Body of pancreas (tissue), 4 donors: ENCODE data around the gene DFFB. TPM values are rescaled to one million over a fixed set of nuclear protein-coding genes. Genes with fewer than 3 reads are reported as not detected.

ENCODE experiments used
- ATAC-seq: fragments of 150-250 bp; one replicate; pipeline ENCODE4 v1.9.1; 2016
- DNase-seq, 4 donors: peaks; one replicate each; pipeline ENCODE4 v3.0.0-alpha.2; 2019
- H3K27ac ChIP-seq, 4 donors: fragments of 200-600 bp; sonication (generic); 1 replicate in 3 of 4; 2 replicates in 1 of 4; pipeline versions ENCODE4 v1.5.1 to v1.6.1; 2016 to 2019; ENCODE audit warnings: mild to moderate bottlenecking in 1 of 4, mixed read lengths in 1 of 4, moderate library complexity in 1 of 4
- H3K27me3 ChIP-seq, 2 donors: fragments of 200-600 bp; sonication (generic); one replicate each; pipeline ENCODE4 v1.6.0; 2016; ENCODE audit warnings: mild to moderate bottlenecking in 1 of 2
- H3K36me3 ChIP-seq, 2 donors: fragments of 200-600 bp; sonication (generic); replicated peaks in 1 of 2; 2 replicates each; pipeline ENCODE4 v1.5.1; 2016; ENCODE audit warnings: low read depth in 2 of 2; ENCODE audit not compliant: insufficient read depth in 1 of 2
- H3K4me1 ChIP-seq: fragments of 200-600 bp; sonication (generic); one replicate; pipeline ENCODE4 v1.6.0; 2016
- H3K4me3 ChIP-seq, 2 donors: fragments of 200-600 bp; sonication (generic); 1 replicate in 1 of 2; 2 replicates in 1 of 2; pipeline ENCODE4 v1.5.1; 2016 to 2019
- H3K9me3 ChIP-seq, 3 donors: fragments of 200-600 bp; sonication (generic); 1 replicate in 2 of 3; 2 replicates in 1 of 3; pipeline ENCODE4 v1.5.1; 2016
- CTCF ChIP-seq, 7 experiments: fragments of 450-650 bp in 4 of 7; fragments of 200-600 bp in 3 of 7; sonication (generic) in 3 of 7; IDR thresholded peaks; one replicate each; pipeline ENCODE4 v1.5.1; 2016 to 2019; ENCODE audit warnings: antibody characterized with exemption in 7 of 7
- POLR2A ChIP-seq, 3 donors: fragments of 450-650 bp; IDR thresholded peaks; one replicate each; pipeline ENCODE4 v1.6.1; 2016; ENCODE audit warnings: antibody characterized with exemption in 3 of 3, mild to moderate bottlenecking in 2 of 3
- WGBS, 2 donors: methylation state at CpG; one replicate each; pipeline ENCODE4 v1.1.5; 2017; 5-methylcytosine and 5-hydroxymethylcytosine counted together
- intact Hi-C: fragments of 100-400 bp; cut with DNase I; formaldehyde crosslinking; loops from one replicate; pipeline ENCODE4 v1.15.1; 2023
- total RNA-seq, 2 donors: library from RNA; depleted of rRNA; stranded (reverse); fragments of >200 nt; gene quantifications; one replicate each; pipeline ENCODE4 v1.1.0, GENCODE V29; 2016

DFFB gene
- total RNA-seq, 2 donors from 2014 or later = 6.5 to 13.5 TPM

- no peak for TF ChIP-seq CTCF (IDR thresholded peaks at IDR 0.05)
- Histone ChIP-seq H3K36me3 (peaks cover 12 to 41% of the 10 kb centered on the region in 2 donors), H3K4me1 (no peaks in the 10 kb centered on the region), H3K27me3 (no peaks in the 10 kb centered on the region), H3K27ac (no peak overlapping the region), H3K9me3 (peaks cover 0 to 11% (median 0%) of the 10 kb centered on the region in 3 donors), H3K4me3 (no peak overlapping the region)
- intact Hi-C loops = no loop called here
- no peak for ATAC-seq
- no peak for DNase-seq
- 91 to 95% methylated on average over 1 of the region's 1 CpG for WGBS, 2 donors
These were observed 19.6 kb upstream of the DFFB start for GRCh38 chr1:3837685-3838084.

GRCh38 chr1:3838788-3839187, 18.5 kb upstream of the DFFB start:
- H3K36me3 ChIP-seq = peaks cover 12 to 41% of the 10 kb centered on the region in 2 donors
- no peaks in the 10 kb centered on the region for H3K27me3 ChIP-seq
- H3K9me3 ChIP-seq = peaks cover 0 to 11% (median 0%) of the 10 kb centered on the region in 3 donors
- no peaks in the 10 kb centered on the region for H3K4me1 ChIP-seq
- DNase-seq (no peak), ATAC-seq (no peak)
- 97 to 98% methylated on average over 11 of the region's 11 CpGs for WGBS, 2 donors
- intact Hi-C loops = no loop called here
- no peak for TF ChIP-seq POLR2A (IDR thresholded peaks at IDR 0.05)
- no peak for TF ChIP-seq CTCF (IDR thresholded peaks at IDR 0.05)
- H3K27ac ChIP-seq = no peak overlapping the region
- H3K4me3 ChIP-seq = no peak overlapping the region

- intact Hi-C loops = no loop called here
- no peak for DNase-seq
- H3K27me3 ChIP-seq = no peaks in the 10 kb centered on the region
- 97 to 99% methylated on average over 7 of the region's 7 CpGs for WGBS, 2 donors
- H3K4me1 ChIP-seq = no peaks in the 10 kb centered on the region
- H3K27ac ChIP-seq = no peak overlapping the region
- TF ChIP-seq CTCF (IDR thresholded peaks at IDR 0.05) (no peak), POLR2A (IDR thresholded peaks at IDR 0.05) (no peak)
- peaks cover 12 to 39% of the 10 kb centered on the region in 2 donors for H3K36me3 ChIP-seq
- peaks cover 0 to 11% (median 0%) of the 10 kb centered on the region in 3 donors for H3K9me3 ChIP-seq
- ATAC-seq = no peak
- no peak overlapping the region for H3K4me3 ChIP-seq
These were observed 15.8 kb upstream of the DFFB start for GRCh38 chr1:3841491-3841890.

- TF ChIP-seq POLR2A (IDR thresholded peaks at IDR 0.05) (no peak), CTCF (IDR thresholded peaks at IDR 0.05) (no peak)
- H3K27me3 ChIP-seq = no peaks in the 10 kb centered on the region
- DNase-seq (no peak), ATAC-seq (no peak)
- no peaks in the 10 kb centered on the region for H3K4me1 ChIP-seq
- H3K9me3 ChIP-seq = peaks cover 0 to 3% (median 0%) of the 10 kb centered on the region in 3 donors
- intact Hi-C loops = no loop called here
- WGBS, 2 donors = 91 to 97% methylated on average over 9 of the region's 9 CpGs
- H3K4me3 ChIP-seq = no peak overlapping the region
- H3K36me3 ChIP-seq = peaks cover under 1 to 39% of the 10 kb centered on the region in 2 donors
- H3K27ac ChIP-seq = no peak overlapping the region
These were observed 14.4 kb upstream of the DFFB start for GRCh38 chr1:3842912-3843311.

- peaks cover 0 to 27% of the 10 kb centered on the region in 2 donors for H3K36me3 ChIP-seq
- DNase-seq (no peak), ATAC-seq (no peak)
- H3K4me1 ChIP-seq = no peaks in the 10 kb centered on the region
- no peak overlapping the region for H3K4me3 ChIP-seq
- no peaks in the 10 kb centered on the region for H3K27me3 ChIP-seq
- 93 to 96% methylated on average over 3 of the region's 3 CpGs for WGBS, 2 donors
- intact Hi-C loops = no loop called here
- H3K9me3 ChIP-seq = no peaks in the 10 kb centered on the region
- TF ChIP-seq POLR2A (IDR thresholded peaks at IDR 0.05) (no peak), CTCF (IDR thresholded peaks at IDR 0.05) (no peak)
- no peak overlapping the region for H3K27ac ChIP-seq
These were observed 10.7 kb upstream of the DFFB start for GRCh38 chr1:3846541-3846940.
